GM23338 (cell line): Measurements from ENCODE around the gene NANS.

Experiments used
- CREB1 ChIP-seq: fragments of 250-450 bp; sonication (Bioruptor Pico); IDR thresholded peaks from 2 replicates; pipeline ENCODE4 v1.5.0; 2020; ENCODE audit warnings: low read depth, mild to moderate bottlenecking, moderate library complexity
- ETS1 ChIP-seq: IDR thresholded peaks from 2 replicates; pipeline ENCODE4 v1.6.1; 2016; ENCODE audit warnings: antibody characterized with exemption
- EZH2 ChIP-seq: fragments of 200-600 bp; sonication (generic); IDR thresholded peaks from one replicate; pipeline ENCODE4 v1.8.0; 2017; ENCODE audit warnings: antibody characterized with exemption, mild to moderate bottlenecking, low read depth; ENCODE audit not compliant: unreplicated experiment
- EZH2phosphoT487 ChIP-seq: fragments of 200-600 bp; sonication (generic); IDR thresholded peaks from one replicate; pipeline ENCODE4 v1.8.1; 2018; ENCODE audit warnings: antibody characterized with exemption; ENCODE audit not compliant: unreplicated experiment
- NANOG ChIP-seq: IDR thresholded peaks from 2 replicates; pipeline ENCODE4 v1.6.1; 2016; ENCODE audit warnings: antibody characterized with exemption, borderline replicate concordance
- POLR2AphosphoS5 ChIP-seq: IDR thresholded peaks from 2 replicates; pipeline ENCODE4 v1.6.1; 2016; ENCODE audit warnings: antibody characterized with exemption, low read depth
- REST ChIP-seq: IDR thresholded peaks from one replicate; pipeline ENCODE4 v1.6.1; 2018; ENCODE audit warnings: antibody characterized with exemption; ENCODE audit not compliant: unreplicated experiment
- STAT1 ChIP-seq: IDR thresholded peaks from one replicate; pipeline ENCODE4 v1.6.1; 2016; ENCODE audit warnings: antibody characterized with exemption; ENCODE audit not compliant: unreplicated experiment
- ZNF114 ChIP-seq: fragments of 250-450 bp; sonication (Bioruptor Pico); IDR thresholded peaks from 2 replicates; pipeline ENCODE4 v1.5.0; 2020; ENCODE audit warnings: mild to moderate bottlenecking, moderate library complexity
- ZNF331 ChIP-seq: fragments of 250-450 bp; sonication (Bioruptor Pico); IDR thresholded peaks from 2 replicates; pipeline ENCODE4 v1.5.0; 2020; ENCODE audit warnings: low read depth, mild to moderate bottlenecking, moderate library complexity
- TF ChIP-seq, protein P1 (sequence below), 2 experiments: fragments of 200-600 bp in 1 of 2; sonication (generic) in 1 of 2; conservative IDR thresholded peaks; 2 replicates each; pipeline versions ENCODE4 v1.5.1 to v1.6.1; 2016 to 2017; ENCODE audit warnings: antibody characterized with exemption in 2 of 2, low read depth in 2 of 2, mild to moderate bottlenecking in 2 of 2, moderate library complexity in 1 of 2

DNA sequence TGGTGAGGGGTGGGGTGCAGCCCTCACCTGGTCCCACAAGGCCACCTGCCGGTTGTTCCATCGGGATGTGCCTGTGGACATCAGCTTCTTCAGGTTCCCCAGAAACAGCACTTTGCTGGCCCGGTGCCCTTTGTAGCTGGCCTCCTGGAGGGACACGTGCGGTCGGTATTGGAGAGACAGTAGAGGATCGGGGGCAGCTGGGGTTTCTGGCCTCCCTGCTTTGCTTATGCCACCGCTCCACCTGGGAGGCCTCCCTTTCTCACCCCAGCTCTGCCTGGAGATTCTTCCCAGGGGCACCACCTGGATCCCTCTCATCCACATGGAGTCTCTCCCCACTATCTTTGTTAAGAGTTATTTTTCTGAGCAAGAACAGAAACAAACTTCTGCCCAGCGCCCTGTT is 75.6 kb downstream of the NANS start:
- TF ChIP-seq POLR2AphosphoS5 (no peak), EZH2 (no peak), ETS1 (no peak), NANOG (no peak), CREB1 (no peak), REST (no peak), ZNF331 (CRISPR knock-in tag) (no peak), EZH2phosphoT487 (no peak), STAT1 (no peak), ZNF114 (no peak)
- TF ChIP-seq, protein P1, sequence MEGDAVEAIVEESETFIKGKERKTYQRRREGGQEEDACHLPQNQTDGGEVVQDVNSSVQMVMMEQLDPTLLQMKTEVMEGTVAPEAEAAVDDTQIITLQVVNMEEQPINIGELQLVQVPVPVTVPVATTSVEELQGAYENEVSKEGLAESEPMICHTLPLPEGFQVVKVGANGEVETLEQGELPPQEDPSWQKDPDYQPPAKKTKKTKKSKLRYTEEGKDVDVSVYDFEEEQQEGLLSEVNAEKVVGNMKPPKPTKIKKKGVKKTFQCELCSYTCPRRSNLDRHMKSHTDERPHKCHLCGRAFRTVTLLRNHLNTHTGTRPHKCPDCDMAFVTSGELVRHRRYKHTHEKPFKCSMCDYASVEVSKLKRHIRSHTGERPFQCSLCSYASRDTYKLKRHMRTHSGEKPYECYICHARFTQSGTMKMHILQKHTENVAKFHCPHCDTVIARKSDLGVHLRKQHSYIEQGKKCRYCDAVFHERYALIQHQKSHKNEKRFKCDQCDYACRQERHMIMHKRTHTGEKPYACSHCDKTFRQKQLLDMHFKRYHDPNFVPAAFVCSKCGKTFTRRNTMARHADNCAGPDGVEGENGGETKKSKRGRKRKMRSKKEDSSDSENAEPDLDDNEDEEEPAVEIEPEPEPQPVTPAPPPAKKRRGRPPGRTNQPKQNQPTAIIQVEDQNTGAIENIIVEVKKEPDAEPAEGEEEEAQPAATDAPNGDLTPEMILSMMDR (conservative IDR thresholded peaks at IDR 0.05; ENCODE audit: low read depth in 2 of 2) = no peak
